Activated naive CD4-positive, alpha-beta T cell treated with anti-CD3 and anti-CD28 coated beads for 36 hours (primary cell): ENCODE data around the gene SYT14. TPM values are rescaled to one million over a fixed set of nuclear protein-coding genes. Genes with fewer than 3 reads are reported as not detected.
"Not testable (repeated sequence)": the region's sequence is repeated elsewhere in the genome, so short reads cannot be mapped to it uniquely, and the experiment has no call there.

Experiments
- CTCF ChIA-PET: fragments of 350-600 bp; sonication (Branson Sonifier 250); formaldehyde crosslinking; loops from one replicate; lab custom pipeline; 2021; ENCODE audit warnings: antibody characterized with exemption; lab: Charles Lee
- DNase-seq: peaks from one replicate; pipeline ENCODE4 v3.0.0-alpha.2; 2020
- H3K27ac Mint-ChIP-seq: one replicate; pipeline ENCODE4 v1.8.0; 2021; ENCODE audit warnings: mild to moderate bottlenecking, mixed read lengths
- H3K27me3 Mint-ChIP-seq: one replicate; pipeline ENCODE4 v1.8.0; 2021; ENCODE audit warnings: low read depth, mixed read lengths
- H3K36me3 Mint-ChIP-seq: one replicate; pipeline ENCODE4 v1.8.0; 2021; ENCODE audit warnings: low read depth, mixed read lengths
- H3K4me1 Mint-ChIP-seq: one replicate; pipeline ENCODE4 v1.8.0; 2021; ENCODE audit warnings: low read depth, mixed read lengths
- H3K4me3 Mint-ChIP-seq: one replicate; pipeline ENCODE4 v1.8.0; 2021; ENCODE audit warnings: mild to moderate bottlenecking, moderate library complexity, mixed read lengths
- H3K9me3 Mint-ChIP-seq: one replicate; pipeline ENCODE4 v1.8.0; 2021; ENCODE audit warnings: mixed read lengths
- intact Hi-C: fragments of 100-400 bp; cut with micrococcal nuclease; formaldehyde crosslinking; loops from one replicate; pipeline ENCODE4 v1.15.1; 2023
- total RNA-seq, 2 experiments: library from RNA; stranded (reverse); gene quantifications; one replicate each; pipeline ENCODE4 v1.2.3, GENCODE V29; 2021

Gene SYT14
- total RNA-seq, 2 experiments from 2014 or later: not detected

DNA sequence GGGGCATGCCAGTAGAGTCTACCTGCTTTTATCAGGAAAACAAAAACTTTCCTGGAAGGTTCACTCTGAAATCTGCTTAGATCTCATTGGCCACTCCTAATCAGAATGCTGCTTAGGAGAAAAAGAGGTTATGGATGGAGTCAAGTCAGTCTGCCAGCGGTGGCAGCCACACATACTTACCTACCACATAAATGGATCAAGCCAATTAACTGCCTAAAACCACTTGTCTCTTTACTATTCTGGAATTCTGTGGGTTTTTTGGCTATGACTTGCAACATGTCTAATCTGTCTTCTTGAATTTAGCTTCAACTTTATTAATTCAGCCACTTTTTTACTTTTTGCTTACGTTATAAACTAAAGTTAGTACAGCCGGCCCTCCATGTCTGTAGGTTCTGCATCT, 154.3 kb downstream of the SYT14 start:
- intact Hi-C loops: no loop called here
- Mint-ChIP-seq H3K4me1 (no peaks in the 10 kb centered on the region), H3K4me3 (no peak overlapping the region), H3K36me3 (no peaks in the 10 kb centered on the region), H3K27me3 (no peaks in the 10 kb centered on the region), H3K9me3 (peaks cover 4% of the 10 kb centered on the region), H3K27ac (no peak overlapping the region)
- CTCF ChIA-PET: no interaction called here
- DNase-seq: no peak

- H3K27me3 Mint-ChIP-seq: no peaks in the 10 kb centered on the region
- no peak overlapping the region for H3K4me3 Mint-ChIP-seq
- CTCF ChIA-PET: no interaction called here
- intact Hi-C loops: no loop called here
- H3K36me3 Mint-ChIP-seq: no peaks in the 10 kb centered on the region
- H3K9me3 Mint-ChIP-seq: peaks cover 4% of the 10 kb centered on the region
- no peak overlapping the region for H3K27ac Mint-ChIP-seq
- no peak for DNase-seq
- no peaks in the 10 kb centered on the region for H3K4me1 Mint-ChIP-seq
These were observed 155.4 kb downstream of the SYT14 start for GRCh38 chr1:210093461-210093860.

DNA sequence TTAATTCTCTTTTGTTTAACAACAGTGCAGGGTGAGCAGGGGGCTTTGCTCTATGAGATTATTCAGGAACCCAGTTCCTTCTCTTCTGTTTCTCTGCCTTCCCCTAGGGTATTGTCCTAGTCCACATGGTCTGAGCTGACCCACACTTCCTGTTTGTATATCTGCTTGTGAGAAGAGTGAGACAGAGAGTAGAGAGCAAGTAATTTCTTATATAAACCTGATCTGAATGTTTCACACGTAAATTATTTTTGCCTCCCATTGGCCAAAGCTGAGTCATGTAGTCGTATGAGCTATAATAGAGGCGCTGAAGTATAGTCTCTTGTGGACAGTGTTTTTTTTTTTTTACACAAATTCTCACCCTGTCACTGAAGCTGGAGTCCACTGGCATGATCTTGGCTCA, 160.3 kb downstream of the SYT14 start:
- Mint-ChIP-seq H3K9me3 (no peaks in the 10 kb centered on the region), H3K36me3 (no peaks in the 10 kb centered on the region), H3K4me1 (no peaks in the 10 kb centered on the region), H3K27me3 (no peaks in the 10 kb centered on the region), H3K4me3 (no peak overlapping the region), H3K27ac (no peak overlapping the region)
- no peak for DNase-seq
- CTCF ChIA-PET: no interaction called here
- intact Hi-C loops: no loop called here

DNA sequence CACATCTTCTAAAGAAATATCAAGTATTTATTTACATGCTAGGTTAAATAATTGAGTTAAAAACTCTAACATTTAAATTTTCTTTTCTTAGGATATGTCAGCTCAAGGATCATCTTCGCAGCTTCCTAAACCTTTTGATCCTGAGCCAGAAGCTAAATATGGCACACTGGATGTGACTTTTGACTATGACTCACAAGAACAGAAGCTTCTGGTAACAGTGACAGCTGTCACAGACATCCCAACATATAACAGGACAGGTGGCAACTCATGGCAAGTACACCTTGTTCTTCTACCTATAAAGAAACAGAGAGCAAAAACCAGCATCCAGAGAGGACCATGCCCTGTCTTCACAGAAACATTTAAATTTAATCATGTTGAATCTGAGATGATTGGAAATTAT, 161.9 kb downstream of the SYT14 start:
- no peak overlapping the region for H3K4me3 Mint-ChIP-seq
- no peaks in the 10 kb centered on the region for H3K27me3 Mint-ChIP-seq
- no peak overlapping the region for H3K27ac Mint-ChIP-seq
- DNase-seq: no peak
- CTCF ChIA-PET: no interaction called here
- intact Hi-C loops: no loop called here
- no peaks in the 10 kb centered on the region for H3K9me3 Mint-ChIP-seq
- no peaks in the 10 kb centered on the region for H3K36me3 Mint-ChIP-seq
- no peaks in the 10 kb centered on the region for H3K4me1 Mint-ChIP-seq

DNA sequence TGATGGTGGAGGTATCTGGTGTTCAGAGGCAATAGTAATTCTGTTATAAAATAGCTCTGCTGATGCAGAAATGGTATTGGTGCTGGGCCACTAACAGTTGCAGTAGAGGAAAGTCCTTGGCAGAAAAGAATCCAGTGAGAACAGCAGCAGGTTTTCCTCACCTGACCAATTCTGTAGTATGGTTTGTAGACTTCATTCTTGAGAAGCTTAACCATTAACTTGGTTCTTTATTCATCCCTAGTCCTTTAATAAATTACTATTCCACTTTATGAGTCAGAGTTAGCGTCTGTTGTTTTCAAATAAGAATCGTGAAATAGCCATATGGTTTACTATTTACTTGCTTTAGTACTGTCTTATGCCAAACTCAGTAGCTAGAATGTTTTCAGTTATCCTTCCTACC, 166.1 kb downstream of the SYT14 start:
- no peak for DNase-seq
- Mint-ChIP-seq H3K4me1 (no peaks in the 10 kb centered on the region), H3K27me3 (peaks cover 6% of the 10 kb centered on the region), H3K9me3 (peaks cover 4% of the 10 kb centered on the region), H3K36me3 (no peaks in the 10 kb centered on the region), H3K27ac (no peak overlapping the region), H3K4me3 (no peak overlapping the region)
- CTCF ChIA-PET: no interaction called here
- intact Hi-C loops: no loop called here

GRCh38 chr1:210112906-210113305, 174.9 kb downstream of the SYT14 start:
- H3K4me3 Mint-ChIP-seq, DNase-seq: not testable (repeated sequence)

DNA sequence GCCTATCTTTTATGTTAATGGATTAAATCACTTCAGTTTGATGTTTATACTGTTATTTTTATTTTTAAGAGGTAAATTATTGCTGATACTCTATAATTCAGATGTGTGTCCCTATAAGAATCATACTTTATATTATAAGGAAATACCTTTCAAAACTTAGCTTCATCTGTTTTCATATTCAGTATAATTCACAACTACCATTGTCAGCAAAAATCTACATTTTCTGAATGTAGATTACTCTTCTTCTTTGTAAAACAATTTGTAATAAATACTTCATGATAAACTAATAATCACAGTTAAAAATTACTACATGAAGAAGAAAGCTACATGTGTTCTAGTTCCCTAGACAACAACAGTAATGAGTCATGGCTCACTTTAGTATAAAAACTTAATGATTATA, 179.2 kb downstream of the SYT14 start:
- no peaks in the 10 kb centered on the region for H3K9me3 Mint-ChIP-seq
- no peak for DNase-seq
- H3K4me3 Mint-ChIP-seq: no peak overlapping the region
- CTCF ChIA-PET: no interaction called here
- intact Hi-C loops: no loop called here
- H3K4me1 Mint-ChIP-seq: no peaks in the 10 kb centered on the region
- H3K27me3 Mint-ChIP-seq: no peaks in the 10 kb centered on the region
- H3K36me3 Mint-ChIP-seq: no peaks in the 10 kb centered on the region
- no peak overlapping the region for H3K27ac Mint-ChIP-seq

More at GRCh38 chr1:210112906-210113305, 174.9 kb downstream of the SYT14 start:
- H3K9me3 Mint-ChIP-seq, intact Hi-C loops, H3K36me3 Mint-ChIP-seq, H3K4me1 Mint-ChIP-seq, H3K27ac Mint-ChIP-seq, H3K27me3 Mint-ChIP-seq, CTCF ChIA-PET: not testable (repeated sequence)

DNA sequence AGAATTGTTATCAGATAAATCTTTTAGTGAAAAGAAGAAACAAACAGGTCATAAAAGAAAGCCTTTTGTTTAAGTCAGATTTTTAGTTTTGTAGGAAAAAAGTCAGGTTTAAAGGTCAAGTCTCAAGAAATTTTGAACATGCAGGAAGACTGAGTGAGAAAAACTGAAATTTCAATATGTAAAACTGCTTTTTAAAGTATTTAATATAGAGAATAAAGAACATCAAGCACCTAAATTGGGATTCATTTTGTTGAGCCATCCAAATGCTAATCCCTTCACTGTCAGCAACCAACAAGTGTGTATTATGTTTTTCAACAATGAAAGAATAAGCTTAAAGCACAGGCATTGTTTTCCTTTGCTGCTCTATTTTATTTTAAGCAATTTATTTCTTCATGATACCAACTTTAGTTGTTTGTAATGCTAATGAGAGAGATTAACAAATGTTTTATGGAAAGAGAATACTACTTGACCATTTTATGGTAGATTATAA, 179.7 kb downstream of the SYT14 start:
- no peaks in the 10 kb centered on the region for H3K36me3 Mint-ChIP-seq
- H3K4me1 Mint-ChIP-seq: no peaks in the 10 kb centered on the region
- intact Hi-C loops: no loop called here
- no peaks in the 10 kb centered on the region for H3K27me3 Mint-ChIP-seq
- CTCF ChIA-PET: no interaction called here
- H3K4me3 Mint-ChIP-seq: no peak overlapping the region
- no peak for DNase-seq
- H3K9me3 Mint-ChIP-seq: no peaks in the 10 kb centered on the region
- no peak overlapping the region for H3K27ac Mint-ChIP-seq

GRCh38 chr1:210123383-210123782, 185.4 kb downstream of the SYT14 start:
- CTCF ChIA-PET: no interaction called here
- no peak overlapping the region for H3K27ac Mint-ChIP-seq

DNA sequence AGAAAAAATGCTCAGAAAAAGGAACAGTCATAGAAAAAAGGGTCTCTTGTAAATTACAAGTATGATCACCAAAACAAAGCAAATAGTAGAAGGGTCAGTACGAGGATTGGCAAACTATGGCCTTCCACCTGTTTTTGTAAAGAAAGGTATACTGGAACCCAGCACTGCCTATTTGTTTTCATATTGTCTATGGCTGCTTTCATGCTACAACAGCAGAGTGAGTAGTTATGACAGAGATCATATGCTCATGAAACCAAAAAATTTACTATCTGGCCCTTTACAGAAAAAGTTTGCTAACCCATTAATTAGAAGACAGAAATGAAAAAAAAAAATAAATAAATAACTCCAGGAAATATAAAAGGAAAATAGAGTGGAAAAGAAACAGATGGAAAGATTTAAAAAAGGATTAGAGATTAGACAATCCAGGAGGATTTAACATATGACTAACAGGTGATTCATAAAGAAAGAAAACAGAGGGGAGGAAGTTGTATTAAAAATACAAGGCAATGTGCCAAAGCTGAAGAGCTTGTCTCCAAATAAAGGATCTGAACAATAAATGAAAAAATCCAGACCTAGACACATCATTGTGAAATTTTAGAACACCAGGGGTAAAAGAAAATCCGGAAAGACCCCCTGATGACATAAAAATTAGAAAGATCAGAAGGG, 186.0 kb downstream of the SYT14 start:
- peaks cover 2% of the 10 kb centered on the region for H3K27me3 Mint-ChIP-seq
- H3K4me3 Mint-ChIP-seq: no peak overlapping the region
- CTCF ChIA-PET: no interaction called here
- H3K27ac Mint-ChIP-seq: no peak overlapping the region
- H3K9me3 Mint-ChIP-seq: no peaks in the 10 kb centered on the region
- DNase-seq: no peak
- H3K4me1 Mint-ChIP-seq: no peaks in the 10 kb centered on the region
- intact Hi-C loops: no loop called here
- H3K36me3 Mint-ChIP-seq: no peaks in the 10 kb centered on the region

More at GRCh38 chr1:210123383-210123782, 185.4 kb downstream of the SYT14 start:
- Mint-ChIP-seq H3K36me3 (no peaks in the 10 kb centered on the region), H3K4me1 (no peaks in the 10 kb centered on the region), H3K4me3 (no peak overlapping the region), H3K9me3 (no peaks in the 10 kb centered on the region), H3K27me3 (peaks cover 2% of the 10 kb centered on the region)
- intact Hi-C loops: no loop called here
- no peak for DNase-seq

GRCh38 chr1:210124736-210125135, 186.7 kb downstream of the SYT14 start:
- Mint-ChIP-seq H3K27me3 (peaks cover 2% of the 10 kb centered on the region), H3K9me3 (no peaks in the 10 kb centered on the region), H3K36me3 (no peaks in the 10 kb centered on the region), H3K4me3 (no peak overlapping the region), H3K4me1 (no peaks in the 10 kb centered on the region), H3K27ac (no peak overlapping the region)
- intact Hi-C loops: no loop called here
- CTCF ChIA-PET: no interaction called here
- DNase-seq: no peak

DNA sequence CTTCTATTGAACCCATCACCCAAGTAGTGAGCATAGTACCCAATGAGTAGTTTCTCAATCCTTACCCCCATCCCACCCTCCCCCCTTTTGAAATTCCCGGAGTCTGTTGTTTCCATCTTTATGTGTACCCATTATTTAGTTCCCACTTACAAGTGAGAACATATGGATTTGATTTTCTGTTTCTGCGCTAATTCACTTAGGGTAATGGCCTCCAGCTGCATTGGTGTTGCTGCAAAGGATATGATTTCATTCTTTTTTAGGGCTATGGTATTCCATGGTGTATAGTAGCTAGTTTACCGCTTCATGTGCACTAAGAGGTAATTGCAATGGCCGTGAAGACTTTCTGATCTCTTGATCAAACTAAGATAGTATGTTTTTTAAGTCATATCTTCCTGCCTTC, 187.1 kb downstream of the SYT14 start:
- no peak overlapping the region for H3K27ac Mint-ChIP-seq
- H3K36me3 Mint-ChIP-seq: no peaks in the 10 kb centered on the region
- intact Hi-C loops: no loop called here
- CTCF ChIA-PET: no interaction called here
- no peaks in the 10 kb centered on the region for H3K4me1 Mint-ChIP-seq
- H3K4me3 Mint-ChIP-seq: no peak overlapping the region
- H3K9me3 Mint-ChIP-seq: no peaks in the 10 kb centered on the region
- DNase-seq: no peak
- H3K27me3 Mint-ChIP-seq: peaks cover 2% of the 10 kb centered on the region

DNA sequence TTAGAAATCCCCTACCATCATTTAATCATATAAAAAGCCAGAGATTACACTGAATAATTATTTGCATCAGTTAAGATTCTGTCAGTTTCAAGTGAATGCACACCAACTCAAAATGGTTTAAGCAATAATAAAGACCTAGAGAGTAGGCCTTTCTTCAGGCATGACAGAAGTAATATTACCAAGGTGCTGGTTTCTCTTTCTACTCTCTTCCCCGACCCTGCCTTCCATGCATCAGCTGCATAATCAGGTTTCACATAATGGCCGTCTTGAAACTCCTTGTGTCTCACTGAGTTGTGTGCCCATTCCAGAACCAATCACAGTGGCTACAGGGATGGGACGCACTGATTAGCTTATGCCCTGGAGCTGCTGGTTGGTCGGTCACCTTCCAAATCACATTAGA, 191.1 kb downstream of the SYT14 start:
- Mint-ChIP-seq H3K27ac (no peak overlapping the region), H3K9me3 (no peaks in the 10 kb centered on the region), H3K36me3 (no peaks in the 10 kb centered on the region), H3K27me3 (peaks cover 2% of the 10 kb centered on the region), H3K4me3 (no peak overlapping the region), H3K4me1 (no peaks in the 10 kb centered on the region)
- no peak for DNase-seq
- intact Hi-C loops: no loop called here
- CTCF ChIA-PET: interaction anchor here (0.7 kb wide), 1 partner anchor 15 kb away, joined by 4 read pairs; no protein-coding TSS in a partner anchor
